Measurements from ENCODE around the gene VEGFA. TPM values are rescaled to one million over a fixed set of nuclear protein-coding genes. Genes with fewer than 3 reads are reported as not detected.

The VEGFA gene
- polyA plus RNA-seq, 3 donors, result 276 to 296 (median 286) TPM

GRCh38 chr6:43738877-43739641, 31.0 kb upstream of the VEGFA start:
- no peak for DNase-seq (ENCODE audit: low read depth in 3 of 3, low spot score in 2 of 3)

- DNase-seq (ENCODE audit: low read depth in 3 of 3, low spot score in 2 of 3), result no peak
Observed at GRCh38 chr6:43739642-43740091, 30.3 kb upstream of the VEGFA start.

- no peak for DNase-seq (ENCODE audit: low read depth in 3 of 3, low spot score in 2 of 3)
Observed at GRCh38 chr6:43740321-43740960, 29.6 kb upstream of the VEGFA start.

GRCh38 chr6:43740961-43741764, 28.8 kb upstream of the VEGFA start:
- DNase-seq (ENCODE audit: low read depth in 3 of 3, low spot score in 2 of 3), result no peak

- DNase-seq (ENCODE audit: low read depth in 3 of 3, low spot score in 2 of 3), result no peak
Observed at GRCh38 chr6:43741829-43742228, 28.2 kb upstream of the VEGFA start.

GRCh38 chr6:43742285-43742684, 27.7 kb upstream of the VEGFA start:
- DNase-seq (ENCODE audit: low read depth in 3 of 3, low spot score in 2 of 3), result no peak

- DNase-seq (ENCODE audit: low read depth in 3 of 3, low spot score in 2 of 3), result no peak
Observed at GRCh38 chr6:43742931-43743632, 26.9 kb upstream of the VEGFA start.

- no peak for DNase-seq (ENCODE audit: low read depth in 3 of 3, low spot score in 2 of 3)
Observed at GRCh38 chr6:43743682-43744381, 26.2 kb upstream of the VEGFA start.

GRCh38 chr6:43744491-43744890, 25.5 kb upstream of the VEGFA start:
- DNase-seq (ENCODE audit: low read depth in 3 of 3, low spot score in 2 of 3), result no peak

GRCh38 chr6:43744931-43745727, 24.9 kb upstream of the VEGFA start:
- DNase-seq (ENCODE audit: low read depth in 3 of 3, low spot score in 2 of 3), result no peak

GRCh38 chr6:43746071-43746470, 23.9 kb upstream of the VEGFA start:
- no peak for DNase-seq (ENCODE audit: low read depth in 3 of 3, low spot score in 2 of 3)

GRCh38 chr6:43746613-43747102, 23.4 kb upstream of the VEGFA start:
- no peak for DNase-seq (ENCODE audit: low read depth in 3 of 3, low spot score in 2 of 3)

GRCh38 chr6:43747784-43748183, 22.2 kb upstream of the VEGFA start:
- DNase-seq (ENCODE audit: low read depth in 3 of 3, low spot score in 2 of 3), result no peak

- DNase-seq (ENCODE audit: low read depth in 3 of 3, low spot score in 2 of 3), result no peak
Observed at GRCh38 chr6:43748765-43749164, 21.2 kb upstream of the VEGFA start.

GRCh38 chr6:43749461-43749860, 20.6 kb upstream of the VEGFA start:
- no peak for DNase-seq (ENCODE audit: low read depth in 3 of 3, low spot score in 2 of 3)

GRCh38 chr6:43750622-43751021, 19.4 kb upstream of the VEGFA start:
- no peak for DNase-seq (ENCODE audit: low read depth in 3 of 3, low spot score in 2 of 3)

- no peak for DNase-seq (ENCODE audit: low read depth in 3 of 3, low spot score in 2 of 3)
Observed at GRCh38 chr6:43753570-43754183, 16.3 kb upstream of the VEGFA start.

GRCh38 chr6:43757966-43758616, 11.9 kb upstream of the VEGFA start:
- DNase-seq (ENCODE audit: low read depth in 3 of 3, low spot score in 2 of 3), result no peak
